HG02678 (cell line): ENCODE measurements around the gene ZNF584.

Source experiments
- ATAC-seq: cut with Tn5 transposase; IDR thresholded peaks from one replicate; pipeline ENCODE4 v1.9.1; 2021; ENCODE audit warnings: mild to moderate bottlenecking, moderate library complexity; ENCODE audit not compliant: unreplicated experiment

The ZNF584 gene

DNA sequence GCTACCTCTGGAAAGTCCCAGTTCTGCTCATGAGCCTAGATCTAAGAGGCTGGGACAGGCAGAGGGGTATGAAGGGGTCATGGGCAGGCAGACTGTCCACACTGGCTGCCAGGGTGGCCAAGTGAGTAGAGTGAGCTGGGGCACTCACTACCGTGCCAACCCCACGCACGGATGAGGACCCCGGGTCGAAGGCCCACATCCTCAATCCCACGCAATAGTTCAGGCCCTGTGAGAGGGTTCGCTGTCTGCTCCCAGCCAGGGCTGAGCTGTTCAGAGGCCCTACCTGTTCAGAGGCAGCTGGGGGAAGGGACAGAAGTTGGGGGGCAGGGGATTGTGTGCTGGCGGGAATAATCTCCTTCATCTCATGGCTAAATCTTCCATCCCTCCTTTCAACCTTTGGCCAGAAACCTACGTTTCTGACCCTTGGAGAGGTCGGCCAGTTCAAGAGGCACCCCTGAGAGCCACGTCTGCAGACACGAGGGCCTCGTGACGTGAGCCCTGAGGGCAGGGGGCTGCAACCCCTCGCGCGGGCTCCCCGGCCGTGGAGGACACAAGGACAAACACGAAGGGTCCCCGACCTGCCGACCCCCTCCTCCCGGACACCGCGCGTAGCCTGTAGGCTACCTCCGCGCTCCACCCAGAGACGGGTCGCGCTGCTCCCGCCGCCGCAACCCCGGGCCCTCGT lies 22.4 kb upstream of the ZNF584 start:
- peak; percentile 6 for ATAC-seq

- ATAC-seq = peak; percentile 87
Observed at GRCh38 chr19:58386576-58387337, 21.7 kb upstream of the ZNF584 start, which contains the start of gene RPS5. RPS5 (plus strand) TSS chr19:58387269; CDS start chr19:58388138, 869 bp downstream.

DNA sequence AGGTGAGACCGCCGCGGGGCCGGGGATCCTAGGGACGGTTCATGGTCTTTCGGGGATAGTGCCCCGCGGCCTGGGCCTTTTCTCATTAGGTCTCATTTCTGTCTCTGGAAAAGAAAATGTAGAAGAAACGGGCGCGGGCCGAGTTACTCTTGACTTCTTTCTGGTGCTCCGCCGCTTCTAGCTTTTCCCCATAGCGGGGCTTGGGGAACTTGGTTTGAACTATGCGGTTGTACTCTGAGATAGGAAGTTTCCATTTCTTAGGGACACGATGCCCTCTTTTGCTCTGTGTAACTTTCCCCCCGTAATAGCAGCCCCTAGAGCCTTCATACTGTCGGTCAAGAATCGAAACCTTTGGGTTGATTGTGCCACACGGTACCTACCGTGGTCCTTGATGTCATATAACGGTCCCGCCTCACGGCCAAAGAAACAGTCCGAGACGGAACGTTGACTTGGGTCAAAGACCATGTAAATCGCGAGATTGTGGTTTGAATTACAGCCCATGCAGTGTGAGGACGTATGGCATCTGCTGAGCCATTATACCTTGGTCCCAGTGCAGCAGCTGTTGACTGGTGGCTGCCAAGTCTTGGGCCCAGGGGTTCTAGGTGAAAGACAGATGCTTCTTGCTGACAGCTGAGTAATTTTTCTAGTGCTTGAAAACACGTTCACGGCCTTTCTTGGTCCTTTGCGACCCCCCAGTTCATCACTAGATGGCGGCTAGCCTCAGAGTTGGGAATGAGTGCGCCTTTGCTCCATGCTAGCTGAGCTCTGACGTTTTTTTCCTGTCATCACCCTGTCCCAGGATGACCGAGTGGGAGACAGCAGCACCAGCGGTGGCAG lies 20.9 kb upstream of the ZNF584 start:
- no peak for ATAC-seq

- no peak for ATAC-seq
Observed at GRCh38 chr19:58388175-58388526, 20.3 kb upstream of the ZNF584 start.

GRCh38 chr19:58392945-58393724 lies 15.3 kb upstream of the ZNF584 start:
- no peak for ATAC-seq

DNA sequence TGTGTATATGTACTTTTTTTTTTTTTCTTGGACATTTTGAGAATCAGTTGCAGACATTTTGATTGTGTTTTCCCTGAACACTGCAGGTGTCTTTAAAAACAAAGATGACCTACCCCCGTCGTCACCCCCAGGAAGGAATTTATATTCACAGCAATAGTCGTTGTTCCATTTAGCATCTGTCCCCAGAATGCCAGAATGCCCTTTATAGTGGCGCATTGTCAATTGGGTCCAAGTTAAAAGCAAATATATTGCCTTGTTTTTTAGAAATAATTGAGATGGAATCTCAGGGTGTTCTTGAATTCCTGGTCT lies 14.8 kb upstream of the ZNF584 start:
- no peak for ATAC-seq

DNA sequence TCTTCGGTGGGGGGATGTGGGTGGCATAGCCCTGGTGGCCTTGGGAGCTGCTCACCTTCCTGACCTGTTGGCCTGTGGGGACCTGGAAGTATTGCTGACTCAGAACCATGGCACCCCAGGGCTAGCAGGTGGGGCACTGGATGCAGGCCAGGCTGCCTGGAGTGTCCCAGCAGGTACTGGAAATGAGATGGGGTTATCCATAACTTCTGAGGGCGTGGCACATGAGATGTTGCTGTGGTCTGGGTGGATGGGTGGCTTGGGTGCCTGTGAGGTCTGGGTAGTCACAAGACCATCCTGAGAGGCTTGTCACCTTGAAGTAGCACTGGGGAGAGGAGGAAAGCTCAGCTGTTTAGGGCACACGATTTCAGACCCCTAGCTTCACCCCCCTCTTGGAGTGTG lies 13.6 kb upstream of the ZNF584 start:
- ATAC-seq = no peak

DNA sequence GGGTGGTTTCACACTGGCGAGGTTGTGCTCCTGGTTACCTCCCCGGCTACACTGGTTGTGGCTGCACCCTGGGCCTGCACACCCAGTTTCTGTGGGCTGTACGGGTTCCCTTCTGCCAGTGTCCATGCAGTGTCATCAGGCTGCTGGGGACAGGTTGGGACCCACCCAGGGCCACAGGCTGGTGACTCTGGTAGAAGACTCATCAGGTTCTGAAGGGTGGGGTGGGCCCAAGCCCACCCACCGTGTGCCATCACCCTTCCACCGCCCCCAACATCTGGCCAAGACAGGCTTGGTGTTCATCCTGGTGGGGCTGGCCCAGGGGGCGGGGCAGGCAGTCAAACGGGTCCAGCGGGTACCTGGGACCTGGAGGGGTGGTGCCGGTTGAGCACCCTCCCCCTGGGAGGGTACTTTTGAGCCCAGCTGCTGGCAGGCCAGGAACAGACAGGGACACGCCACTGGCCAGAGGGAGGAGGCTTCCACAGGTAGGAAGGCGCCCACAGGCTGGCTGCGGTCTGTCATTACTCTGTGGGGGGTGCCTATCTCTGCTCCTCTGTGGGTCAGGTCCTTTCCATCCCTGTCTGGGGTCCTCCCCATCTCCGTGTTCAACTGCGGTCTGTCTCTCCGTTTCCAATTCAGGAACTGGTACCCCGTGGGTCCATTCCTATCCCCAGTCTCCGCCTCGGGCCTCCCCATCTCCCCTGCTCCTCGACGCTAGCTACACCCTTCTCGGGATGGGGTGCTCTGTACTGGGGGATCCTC lies 13.1 kb upstream of the ZNF584 start, which contains the start of gene RNF225:
Gene RNF225 (plus strand): TSS at position 437 of the 759 bp plus-strand sequence. CDS start 434 bp downstream, outside the sequence.
- no peak for ATAC-seq

- ATAC-seq = no peak
Observed at GRCh38 chr19:58395979-58396627, 12.3 kb upstream of the ZNF584 start.

DNA sequence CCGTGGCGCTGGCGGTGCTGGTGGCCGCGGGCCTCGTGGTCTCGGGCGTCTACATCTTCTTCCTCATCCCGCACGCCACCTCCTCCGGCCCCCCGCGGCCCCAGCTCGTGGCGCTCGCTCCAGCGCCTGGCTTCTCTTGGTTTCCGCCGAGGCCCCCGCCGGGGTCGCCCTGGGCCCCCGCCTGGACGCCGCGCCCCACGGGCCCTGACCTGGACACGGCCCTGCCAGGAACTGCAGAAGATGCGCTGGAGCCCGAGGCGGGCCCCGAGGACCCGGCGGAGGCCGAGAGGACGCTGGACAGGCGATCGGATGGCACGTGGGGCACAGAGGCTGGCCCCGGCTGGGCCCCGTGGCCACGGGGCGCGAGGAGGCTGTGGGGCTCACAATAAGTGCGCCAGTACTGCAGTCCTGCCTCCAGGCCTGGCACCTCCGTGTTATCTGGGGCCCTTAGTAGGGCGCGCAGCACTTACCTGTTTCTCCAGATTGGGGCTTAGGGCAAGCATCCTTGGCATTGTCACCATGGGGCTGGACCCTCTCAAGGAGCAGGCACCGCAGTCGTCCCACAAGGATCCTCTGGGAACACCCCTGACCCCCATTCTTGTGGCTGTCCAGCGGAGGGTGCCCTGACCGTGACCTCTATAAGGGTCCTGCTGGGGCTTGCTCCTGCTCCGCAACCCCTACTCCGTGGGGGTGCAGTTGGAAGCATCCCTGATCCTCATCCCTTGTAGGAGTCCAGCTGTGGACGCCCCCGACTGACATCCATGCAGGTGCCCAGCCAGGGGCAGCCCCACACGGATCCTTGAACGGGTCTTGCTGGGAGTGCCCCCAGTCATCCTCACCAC lies 11.5 kb upstream of the ZNF584 start:
- no peak for ATAC-seq

DNA sequence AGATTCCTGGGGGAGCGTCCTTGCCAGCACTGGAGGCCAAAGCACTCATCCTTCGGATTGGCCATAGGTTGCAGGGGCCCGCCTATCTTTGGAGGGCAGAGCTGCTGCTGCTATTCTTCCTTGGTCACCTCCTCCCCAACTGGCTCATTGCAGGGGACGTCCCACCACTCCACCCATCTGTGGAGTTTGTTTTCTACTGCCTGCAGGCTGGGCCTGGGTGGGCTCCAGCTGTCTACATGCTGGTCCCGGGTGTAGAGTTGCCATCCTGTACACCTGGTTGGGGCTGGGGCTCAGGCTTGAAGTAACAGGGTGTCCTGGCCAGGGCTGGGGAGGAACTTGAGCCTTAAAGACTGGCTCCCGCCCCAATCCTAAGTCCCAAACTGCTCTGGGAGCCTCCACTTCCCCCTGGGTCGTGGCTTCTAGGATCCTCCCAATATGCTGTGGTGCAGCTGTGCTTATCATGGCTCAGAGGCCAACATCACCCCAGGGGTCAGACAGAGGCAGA lies 10.9 kb upstream of the ZNF584 start:
- no peak for ATAC-seq

GRCh38 chr19:58398087-58398486 lies 10.4 kb upstream of the ZNF584 start:
- no peak for ATAC-seq

DNA sequence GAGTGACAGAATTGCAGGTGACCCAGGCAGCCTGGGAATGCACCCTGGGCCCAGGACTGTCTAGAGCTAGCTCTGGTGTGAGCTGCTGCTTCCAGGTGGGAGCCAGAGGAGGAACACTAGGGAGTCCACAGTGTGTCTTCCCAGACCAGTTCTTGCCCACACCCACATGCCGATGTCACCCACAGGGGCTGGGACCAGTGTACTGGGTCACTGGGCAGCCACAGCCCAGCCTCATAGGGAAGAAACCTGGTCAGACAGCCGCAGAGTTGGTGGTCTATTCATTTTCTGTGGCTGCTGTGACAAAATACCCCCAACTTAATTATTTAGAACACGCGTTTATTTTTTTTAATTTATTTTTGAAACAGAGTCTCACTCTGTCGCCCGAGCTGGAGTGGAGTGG lies 9.9 kb upstream of the ZNF584 start:
- no peak for ATAC-seq

GRCh38 chr19:58399903-58400302 lies 8.5 kb upstream of the ZNF584 start:
- no peak for ATAC-seq

- no peak for ATAC-seq
Observed at GRCh38 chr19:58400316-58400915, 8.0 kb upstream of the ZNF584 start.

- peak; percentile 98 for ATAC-seq
Observed at GRCh38 chr19:58400916-58401839, 7.3 kb upstream of the ZNF584 start.

DNA sequence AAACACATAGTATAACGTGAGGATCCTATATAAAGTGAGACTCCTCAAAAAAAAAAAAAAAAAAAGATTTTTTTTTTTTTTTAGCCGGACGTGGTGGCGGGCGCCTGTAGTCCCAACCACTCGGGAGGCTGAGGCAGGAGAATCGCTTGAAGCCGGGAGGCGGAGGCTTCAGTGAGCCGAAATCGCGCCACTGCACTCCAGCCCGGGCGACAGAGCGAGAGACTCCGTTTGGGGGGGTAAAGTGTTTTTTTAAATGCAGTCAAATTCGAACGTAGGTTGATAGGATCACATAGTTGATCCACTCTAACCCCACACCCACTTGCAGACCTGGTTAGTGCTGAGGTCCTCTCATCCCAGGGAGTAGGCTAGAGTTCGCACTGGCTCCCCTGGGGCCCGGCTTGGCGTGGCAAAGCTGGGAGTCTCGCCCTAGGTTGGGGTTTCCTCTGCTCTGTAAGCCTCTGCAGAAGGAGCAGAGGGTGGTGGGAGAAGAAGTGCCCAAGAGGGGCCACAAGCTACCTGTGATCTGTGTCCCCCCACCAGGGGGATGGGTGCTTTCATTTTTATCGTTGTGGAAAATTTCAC lies 6.5 kb upstream of the ZNF584 start:
- no peak for ATAC-seq
